Measurements from ENCODE around the gene FOCAD. TPM values are rescaled to one million over a fixed set of nuclear protein-coding genes. Genes with fewer than 3 reads are reported as not detected.

The FOCAD gene
- total RNA-seq, 2 donors from 2014 or later, result 32.0 to 76.1 TPM

GRCh38 chr9:20771729-20772128 is 87.7 kb downstream of the FOCAD start:
- Histone ChIP-seq H3K27ac (no peak overlapping the region), H3K36me3 (no peaks in the 10 kb centered on the region), H3K27me3 (replicated peaks; ENCODE audit: insufficient read depth) (no peaks in the 10 kb centered on the region), H3K4me1 (replicated peaks) (no peaks in the 10 kb centered on the region), H3K9me3 (no peaks in the 10 kb centered on the region), H3K4me3 (no peak overlapping the region)
- intact Hi-C loops (cut with DNase I), result no loop called here
- DNase-seq (ENCODE audit: low spot score), result no peak
- TF ChIP-seq POLR2A (IDR thresholded peaks at IDR 0.05) (no peak), CTCF (IDR thresholded peaks at IDR 0.05) (no peak), POLR2AphosphoS5 (IDR thresholded peaks at IDR 0.05) (no peak)
- 83% methylated on average over 2 of the region's 2 CpGs for WGBS

- Histone ChIP-seq H3K36me3 (no peaks in the 10 kb centered on the region), H3K9me3 (no peaks in the 10 kb centered on the region), H3K27ac (no peak overlapping the region), H3K4me3 (no peak overlapping the region), H3K4me1 (replicated peaks) (no peaks in the 10 kb centered on the region), H3K27me3 (replicated peaks; ENCODE audit: insufficient read depth) (no peaks in the 10 kb centered on the region)
- no peak for TF ChIP-seq POLR2AphosphoS5 (IDR thresholded peaks at IDR 0.05)
- no peak for TF ChIP-seq POLR2A (IDR thresholded peaks at IDR 0.05)
- TF ChIP-seq CTCF (IDR thresholded peaks at IDR 0.05), result no peak
- WGBS, result 96% methylated on average over 2 of the region's 2 CpGs
- intact Hi-C loops (cut with DNase I), result no loop called here
- DNase-seq (ENCODE audit: low spot score), result no peak
Measured at GRCh38 chr9:20775683-20776082, 91.6 kb downstream of the FOCAD start.

GRCh38 chr9:20781092-20781491 is 97.0 kb downstream of the FOCAD start:
- Histone ChIP-seq H3K27ac (no peak overlapping the region), H3K27me3 (replicated peaks; ENCODE audit: insufficient read depth) (no peaks in the 10 kb centered on the region), H3K4me1 (replicated peaks) (no peaks in the 10 kb centered on the region), H3K36me3 (no peaks in the 10 kb centered on the region), H3K9me3 (no peaks in the 10 kb centered on the region), H3K4me3 (no peak overlapping the region)
- intact Hi-C loops (cut with DNase I), result no loop called here
- DNase-seq (ENCODE audit: low spot score), result no peak
- no peak for TF ChIP-seq POLR2AphosphoS5 (IDR thresholded peaks at IDR 0.05)
- no peak for TF ChIP-seq POLR2A (IDR thresholded peaks at IDR 0.05)
- no peak for TF ChIP-seq CTCF (IDR thresholded peaks at IDR 0.05)

GRCh38 chr9:20782289-20782688 is 98.2 kb downstream of the FOCAD start:
- intact Hi-C loops (cut with DNase I), result no loop called here
- no peaks in the 10 kb centered on the region for H3K9me3 ChIP-seq
- no peak for DNase-seq (ENCODE audit: low spot score)
- no peaks in the 10 kb centered on the region for H3K27me3 ChIP-seq (replicated peaks; ENCODE audit: insufficient read depth)
- 93% methylated on average over 5 of the region's 5 CpGs for WGBS
- H3K36me3 ChIP-seq, result no peaks in the 10 kb centered on the region
- H3K27ac ChIP-seq, result no peak overlapping the region
- H3K4me3 ChIP-seq, result no peak overlapping the region
- no peak for TF ChIP-seq POLR2A (IDR thresholded peaks at IDR 0.05)
- no peak for TF ChIP-seq POLR2AphosphoS5 (IDR thresholded peaks at IDR 0.05)
- TF ChIP-seq CTCF (IDR thresholded peaks at IDR 0.05), result no peak
- no peaks in the 10 kb centered on the region for H3K4me1 ChIP-seq (replicated peaks)

GRCh38 chr9:20783057-20784038 is 99.3 kb downstream of the FOCAD start:
- Histone ChIP-seq H3K9me3 (no peaks in the 10 kb centered on the region), H3K27me3 (replicated peaks; ENCODE audit: insufficient read depth) (no peaks in the 10 kb centered on the region), H3K36me3 (no peaks in the 10 kb centered on the region), H3K27ac (no peak overlapping the region), H3K4me3 (no peak overlapping the region), H3K4me1 (replicated peaks) (no peaks in the 10 kb centered on the region)
- TF ChIP-seq POLR2A (IDR thresholded peaks at IDR 0.05) (no peak), POLR2AphosphoS5 (IDR thresholded peaks at IDR 0.05) (no peak), CTCF (IDR thresholded peaks at IDR 0.05) (no peak)
- intact Hi-C loops (cut with DNase I), result no loop called here
- no peak for DNase-seq (ENCODE audit: low spot score)
- WGBS, result 88% methylated on average over 3 of the region's 3 CpGs

Measured in prostate gland (tissue), 2 donors.